MCF 10A (cell line): Measurements from ENCODE around the gene ZBTB7B. TPM values are rescaled to one million over a fixed set of nuclear protein-coding genes. Genes with fewer than 3 reads are reported as not detected.

Source experiments
- BruUV-seq: library from RNA; stranded (reverse); fragments of 400-500 nt; replicated peaks from 2 replicates; lab custom pipeline; 2021; lab: Mats Ljungman, UMichigan
- CTCF ChIA-PET: fragments of 300-600 bp; sonication (Branson Sonifier 250); formaldehyde crosslinking; extraction: SDS; loops from one replicate; lab custom pipeline; 2021; ENCODE audit warnings: antibody characterized with exemption, inconsistent platforms; lab: Yijun Ruan, JAX
- POLR2A ChIA-PET: fragments of 300-600, 350-650 bp; sonication (Branson Sonifier 250); formaldehyde crosslinking; extraction: SDS; loops from one replicate; lab custom pipeline; 2020; ENCODE audit warnings: antibody characterized with exemption, inconsistent platforms; lab: Yijun Ruan, JAX
- DNase-seq: peaks from one replicate; pipeline ENCODE4 v3.0.0-alpha.2; 2018; ENCODE audit not compliant: unreplicated experiment
- H3K27ac Mint-ChIP-seq: one replicate; pipeline ENCODE4 v1.8.0; 2022; ENCODE audit warnings: mild to moderate bottlenecking, low read depth, mixed read lengths; ENCODE audit not compliant: unreplicated experiment
- H3K27me3 Mint-ChIP-seq: one replicate; pipeline ENCODE4 v1.8.0; 2022; ENCODE audit warnings: mixed read lengths; ENCODE audit not compliant: insufficient read depth, unreplicated experiment
- H3K36me3 Mint-ChIP-seq: one replicate; pipeline ENCODE4 v1.8.0; 2022; ENCODE audit warnings: mild to moderate bottlenecking, moderate library complexity, mixed read lengths; ENCODE audit not compliant: insufficient read depth, unreplicated experiment
- H3K4me1 Mint-ChIP-seq: one replicate; pipeline ENCODE4 v1.8.0; 2022; ENCODE audit warnings: mixed read lengths; ENCODE audit not compliant: insufficient read depth, unreplicated experiment
- H3K4me3 Mint-ChIP-seq: one replicate; pipeline ENCODE4 v1.8.0; 2022; ENCODE audit warnings: mild to moderate bottlenecking, moderate library complexity, mixed read lengths; ENCODE audit not compliant: unreplicated experiment
- H3K9me3 Mint-ChIP-seq: one replicate; pipeline ENCODE4 v1.8.0; 2022; ENCODE audit warnings: mixed read lengths; ENCODE audit not compliant: unreplicated experiment
- intact Hi-C: fragments of 100-400 bp; cut with micrococcal nuclease; formaldehyde crosslinking; loops from 2 replicates; pipeline ENCODE4 v1.14.1; 2022
- total RNA-seq: library from RNA; stranded (reverse); gene quantifications from 2 replicates; pipeline ENCODE4 v1.2.3, GENCODE V29; 2022
- TF ChIP-seq, protein P1 (sequence below): fragments of 200-600 bp; IDR thresholded peaks from one replicate; pipeline ENCODE4 v1.8.0; 2022; ENCODE audit warnings: antibody characterized with exemption, mild to moderate bottlenecking; ENCODE audit not compliant: unreplicated experiment

ZBTB7B gene
- total RNA-seq, 1 experiment from 2014 or later = 175 TPM

DNA sequence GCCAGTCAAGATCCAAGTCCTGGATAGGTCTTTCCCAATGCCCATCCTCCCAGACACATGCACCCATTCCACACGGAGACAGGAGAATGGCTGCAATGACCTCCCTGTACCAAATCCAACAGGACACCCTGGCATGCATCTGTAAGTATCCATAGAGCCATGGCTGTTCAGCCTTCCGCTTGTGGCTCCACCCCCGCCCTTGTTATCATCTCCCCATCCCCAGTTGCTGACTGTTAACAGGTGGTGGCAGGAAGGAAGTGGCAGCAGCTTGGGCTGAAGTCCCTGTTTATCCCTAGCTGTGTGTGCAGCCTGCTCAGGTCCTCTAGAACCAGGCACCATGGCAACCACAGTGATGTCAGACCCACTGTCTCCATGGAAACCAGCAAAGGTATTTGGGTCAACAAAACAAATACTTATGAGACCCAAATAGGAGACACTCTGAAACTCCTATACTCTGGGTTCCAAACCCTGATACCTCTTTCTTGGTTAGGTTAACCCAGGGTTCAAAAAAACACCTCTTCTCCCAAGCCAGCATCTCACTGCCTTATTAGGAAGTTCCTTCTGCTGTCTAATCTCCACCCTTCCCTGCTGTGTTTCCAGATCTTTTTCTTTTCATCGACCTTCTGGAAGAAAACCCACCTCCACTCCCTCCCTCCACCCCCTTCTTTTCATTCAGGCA lies 47.4 kb upstream of the ZBTB7B start:
- BruUV-seq = no TSS peak
- no peaks in the 10 kb centered on the region for H3K27me3 Mint-ChIP-seq
- CTCF ChIA-PET = interaction anchor here (0.6 to 4.2 kb wide), 21 partner anchors 10 to 420 kb away, joined by 3 to 45 read pairs (median 8); partner anchors contain the start of genes ADAM15, CKS1B, FLAD1 and PMVK
- DNase-seq = no peak
- H3K4me1 Mint-ChIP-seq = peaks cover 43% of the 10 kb centered on the region
- intact Hi-C loops = loop anchor here (1.0 kb wide), 1 partner anchor 44 kb away; no protein-coding TSS in a partner anchor
- H3K36me3 Mint-ChIP-seq = peaks cover 12% of the 10 kb centered on the region
- H3K4me3 Mint-ChIP-seq = peak overlapping the region; percentile 88
- H3K27ac Mint-ChIP-seq = peak overlapping the region; percentile 68
- TF ChIP-seq, protein P1, sequence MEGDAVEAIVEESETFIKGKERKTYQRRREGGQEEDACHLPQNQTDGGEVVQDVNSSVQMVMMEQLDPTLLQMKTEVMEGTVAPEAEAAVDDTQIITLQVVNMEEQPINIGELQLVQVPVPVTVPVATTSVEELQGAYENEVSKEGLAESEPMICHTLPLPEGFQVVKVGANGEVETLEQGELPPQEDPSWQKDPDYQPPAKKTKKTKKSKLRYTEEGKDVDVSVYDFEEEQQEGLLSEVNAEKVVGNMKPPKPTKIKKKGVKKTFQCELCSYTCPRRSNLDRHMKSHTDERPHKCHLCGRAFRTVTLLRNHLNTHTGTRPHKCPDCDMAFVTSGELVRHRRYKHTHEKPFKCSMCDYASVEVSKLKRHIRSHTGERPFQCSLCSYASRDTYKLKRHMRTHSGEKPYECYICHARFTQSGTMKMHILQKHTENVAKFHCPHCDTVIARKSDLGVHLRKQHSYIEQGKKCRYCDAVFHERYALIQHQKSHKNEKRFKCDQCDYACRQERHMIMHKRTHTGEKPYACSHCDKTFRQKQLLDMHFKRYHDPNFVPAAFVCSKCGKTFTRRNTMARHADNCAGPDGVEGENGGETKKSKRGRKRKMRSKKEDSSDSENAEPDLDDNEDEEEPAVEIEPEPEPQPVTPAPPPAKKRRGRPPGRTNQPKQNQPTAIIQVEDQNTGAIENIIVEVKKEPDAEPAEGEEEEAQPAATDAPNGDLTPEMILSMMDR = no peak
- POLR2A ChIA-PET = interaction anchor here (0.5 to 39.6 kb wide), 19 partner anchors 9 to 1158 kb away, joined by 3 to 1917 read pairs (median 6); partner anchors contain the start of genes ADAM15, CKS1B, FLAD1 and LENEP
- H3K9me3 Mint-ChIP-seq = no peaks in the 10 kb centered on the region

DNA sequence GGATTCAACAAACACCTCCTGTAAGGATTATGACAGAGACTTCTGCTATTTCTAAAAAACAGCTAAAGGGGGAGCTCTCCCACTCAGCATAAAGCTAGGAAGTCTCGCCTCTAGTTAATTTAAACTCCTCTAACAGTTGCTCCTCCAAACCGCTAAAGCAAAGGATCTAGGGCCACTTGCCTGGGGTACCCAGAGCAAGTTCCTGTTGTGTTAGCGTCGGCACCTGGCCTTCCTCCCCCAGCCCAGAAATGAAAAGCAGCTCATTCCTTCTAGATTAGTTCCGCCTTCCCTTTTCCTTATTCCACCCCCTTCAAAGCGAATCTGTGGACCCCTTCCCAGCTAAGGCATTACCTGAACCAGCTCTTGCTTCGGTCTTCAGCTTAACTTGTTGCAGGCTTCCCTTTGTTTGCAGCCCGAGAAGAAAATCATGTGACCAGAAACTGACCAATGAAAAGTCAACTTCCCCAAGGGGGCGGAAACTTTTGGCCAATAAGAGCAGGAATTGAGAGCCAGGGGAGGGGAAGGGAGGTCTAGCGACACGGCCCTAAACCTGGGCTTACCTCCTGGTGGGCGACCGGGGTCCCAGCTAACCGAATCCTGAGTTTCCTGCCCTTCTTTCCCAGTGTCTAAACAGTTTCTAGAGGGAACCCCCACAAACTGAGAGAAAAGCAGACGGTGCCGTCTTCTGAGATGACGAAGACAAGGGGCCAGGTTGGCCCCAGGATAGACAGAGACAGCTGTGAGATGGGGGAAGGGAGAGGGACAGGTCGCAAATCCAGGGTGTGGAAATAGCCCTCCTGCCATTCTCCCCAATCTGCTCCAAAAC lies 46.7 kb upstream of the ZBTB7B start, which contains the start of gene PBXIP1:
Gene PBXIP1 (minus strand): TSS at position 382 of the 826 bp plus-strand sequence. CDS start 2,378 bp downstream, outside the sequence.
- H3K36me3 Mint-ChIP-seq = peaks cover 14% of the 10 kb centered on the region
- TF ChIP-seq, protein P1 = peak; percentile 24
- CTCF ChIA-PET = interaction anchor here (0.6 to 4.2 kb wide), 21 partner anchors 9 to 475 kb away, joined by 3 to 45 read pairs (median 5); partner anchors contain the start of genes ADAM15, CKS1B, FLAD1 and PMVK
- no peaks in the 10 kb centered on the region for H3K9me3 Mint-ChIP-seq
- peak within 1 kb of the TSS; percentile 88 for H3K4me3 Mint-ChIP-seq
- DNase-seq = peak; percentile 97
- no peaks in the 10 kb centered on the region for H3K27me3 Mint-ChIP-seq
- POLR2A ChIA-PET = interaction anchor here (0.5 to 39.6 kb wide), 22 partner anchors 9 to 1157 kb away, joined by 3 to 1917 read pairs (median 6); partner anchors contain the start of genes ADAM15, CKS1B, FLAD1 and LENEP
- intact Hi-C loops = loop anchor here (1.0 kb wide), 1 partner anchor 43 kb away; no protein-coding TSS in a partner anchor
- BruUV-seq = no TSS peak
- peak within 1 kb of the TSS; percentile 68 for H3K27ac Mint-ChIP-seq
- H3K4me1 Mint-ChIP-seq = peaks cover 43% of the 10 kb centered on the region

DNA sequence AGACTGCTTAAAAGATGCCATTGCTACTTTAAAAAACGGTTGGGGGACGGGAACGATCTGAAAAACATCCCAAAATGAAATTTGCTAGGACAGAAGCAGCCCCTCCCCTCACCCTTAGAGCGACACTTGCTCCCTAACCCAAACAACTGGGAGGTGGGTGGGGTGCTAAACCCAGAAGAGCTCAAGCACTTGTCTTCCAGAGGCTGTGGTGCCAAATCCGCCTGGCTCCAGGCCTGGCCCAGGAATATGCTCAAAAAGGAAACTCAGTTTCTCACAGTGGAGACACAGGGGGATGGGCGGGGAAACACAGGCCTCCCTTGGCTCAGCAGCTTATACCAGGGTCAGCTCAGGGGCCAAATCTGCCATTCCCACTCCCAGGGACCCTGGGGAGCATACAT lies 46.1 kb upstream of the ZBTB7B start:
- intact Hi-C loops = no loop called here
- TF ChIP-seq, protein P1 = no peak
- Mint-ChIP-seq H3K27me3 (no peaks in the 10 kb centered on the region), H3K4me1 (peaks cover 43% of the 10 kb centered on the region), H3K27ac (peak overlapping the region; percentile 68), H3K4me3 (peak overlapping the region; percentile 88), H3K36me3 (peaks cover 20% of the 10 kb centered on the region), H3K9me3 (no peaks in the 10 kb centered on the region)
- no peak for DNase-seq
- CTCF ChIA-PET = interaction anchor here (0.6 to 4.2 kb wide), 16 partner anchors 8 to 476 kb away, joined by 3 to 45 read pairs (median 8); partner anchors contain the start of genes ADAM15, CKS1B, FLAD1 and PMVK
- no TSS peak for BruUV-seq
- POLR2A ChIA-PET = interaction anchor here (0.6 to 39.6 kb wide), 17 partner anchors 9 to 496 kb away, joined by 3 to 1917 read pairs (median 6); partner anchors contain the start of genes ADAM15, CKS1B, FLAD1 and LENEP
